Cardiac fibroblast (primary cell): Measurements from ENCODE around the gene GALP.
"Not testable (repeated sequence)": the region's sequence is repeated elsewhere in the genome, so short reads cannot be mapped to it uniquely, and the experiment has no call there.

Experiments used
- DNase-seq, 2 donors: peaks; one replicate each; pipeline versions ENCODE4 v3.0.0 to v3.0.0-alpha.2; 2010; ENCODE audit warnings: low read depth in 2 of 2
- H3K4me3 ChIP-seq, 2 donors: replicated peaks in 1 of 2; 1 replicate in 1 of 2; 2 replicates in 1 of 2; pipeline ENCODE4 v1.5.1; 2011; ENCODE audit warnings: low read depth in 2 of 2, low read length in 2 of 2, mild to moderate bottlenecking in 2 of 2, moderate library complexity in 1 of 2
- CTCF ChIP-seq: IDR thresholded peaks from one replicate; pipeline ENCODE4 v1.5.1; 2011; ENCODE audit warnings: low read depth, mild to moderate bottlenecking, low read length, inconsistent platforms

GALP gene

GRCh38 chr19:56147307-56147706, 28.5 kb upstream of the GALP start:
- no peak for TF ChIP-seq CTCF
- no peak for DNase-seq
- no peak overlapping the region for H3K4me3 ChIP-seq

GRCh38 chr19:56148096-56148495, 27.7 kb upstream of the GALP start:
- no peak for TF ChIP-seq CTCF
- no peak overlapping the region for H3K4me3 ChIP-seq
- no peak for DNase-seq

- DNase-seq, H3K4me3 ChIP-seq: not testable (repeated sequence)
Observed at GRCh38 chr19:56148955-56149655, 26.7 kb upstream of the GALP start.

GRCh38 chr19:56149656-56150038, 26.2 kb upstream of the GALP start:
- no peak overlapping the region for H3K4me3 ChIP-seq
- no peak for DNase-seq
- TF ChIP-seq CTCF = no peak

GRCh38 chr19:56150358-56150757, 25.4 kb upstream of the GALP start:
- TF ChIP-seq CTCF = no peak
- no peak overlapping the region for H3K4me3 ChIP-seq
- DNase-seq = no peak

GRCh38 chr19:56152644-56153043, 23.2 kb upstream of the GALP start:
- no peak for TF ChIP-seq CTCF
- DNase-seq = no peak
- H3K4me3 ChIP-seq = no peak overlapping the region

GRCh38 chr19:56153507-56153906, 22.3 kb upstream of the GALP start:
- no peak for TF ChIP-seq CTCF
- no peak for DNase-seq
- no peak overlapping the region for H3K4me3 ChIP-seq
